Stomach (tissue), 9 donors: ENCODE results near the gene RRP1. TPM values are rescaled to one million over a fixed set of nuclear protein-coding genes. Genes with fewer than 3 reads are reported as not detected.

Experiments used
- DNase-seq, 2 donors: peaks; one replicate each; pipeline versions ENCODE4 v3.0.0 to v3.0.0-alpha.2; 2013 to 2019
- H3K27ac ChIP-seq, 5 donors: fragments of 200-600 bp in 4 of 5; sonication (generic) in 4 of 5; one replicate each; pipeline ENCODE4 v1.5.1; 2013 to 2019; ENCODE audit warnings: mild to moderate bottlenecking in 1 of 5, moderate library complexity in 1 of 5
- H3K27me3 ChIP-seq, 3 donors: fragments of 200-600 bp; sonication (generic); one replicate each; pipeline ENCODE4 v1.5.1; 2017 to 2019; ENCODE audit warnings: mixed run types in 1 of 3
- H3K36me3 ChIP-seq, 4 donors: fragments of 200-600 bp; sonication (generic); 1 replicate in 3 of 4; 2 replicates in 1 of 4; pipeline ENCODE4 v1.5.1; 2016 to 2019
- H3K4me1 ChIP-seq, 4 donors: fragments of 200-600 bp; sonication (generic); one replicate each; pipeline ENCODE4 v1.5.1; 2016 to 2019
- H3K4me3 ChIP-seq, 4 donors: fragments of 200-600 bp; sonication (generic) in 3 of 4; one replicate each; pipeline ENCODE4 v1.5.1; 2016 to 2019; ENCODE audit warnings: mild to moderate bottlenecking in 1 of 4
- H3K9me3 ChIP-seq, 4 donors: fragments of 200-600 bp; sonication (generic); one replicate each; pipeline ENCODE4 v1.5.1; 2016 to 2019
- EP300 ChIP-seq: sonication (generic); formaldehyde crosslinking; IDR thresholded peaks from one replicate; pipeline ENCODE4 v1.6.1; 2017; ENCODE audit warnings: antibody characterized with exemption
- POLR2A ChIP-seq, 4 donors: fragments of 450-650 bp; IDR thresholded peaks; one replicate each; pipeline ENCODE4 v1.6.1; 2016; ENCODE audit warnings: antibody characterized with exemption in 4 of 4, control low read depth in 2 of 4, mild to moderate bottlenecking in 1 of 4, moderate library complexity in 1 of 4
- POLR2AphosphoS5 ChIP-seq, 3 donors: sonication (generic); formaldehyde crosslinking; IDR thresholded peaks; one replicate each; pipeline ENCODE4 v1.6.1; 2016; ENCODE audit warnings: antibody characterized with exemption in 3 of 3
- WGBS, 5 donors: extraction: QIAGEN DNeasy Blood & Tissue Kit in 3 of 5; methylation state at CpG; one replicate each; pipeline versions ENCODE4 v1.1.5 to v1.1.7; 2013 to 2018; 5-methylcytosine and 5-hydroxymethylcytosine counted together
- intact Hi-C: fragments of 100-400 bp; cut with DNase I; formaldehyde crosslinking; loops from one replicate; pipeline ENCODE4 v1.15.1; 2023; ENCODE audit warnings: low total_unique reads
- polyA plus RNA-seq, 3 donors: library from polyadenylated mRNA; stranded (reverse); fragments of 200-250 nt; gene quantifications; one replicate each; pipeline ENCODE4 v1.2.3, GENCODE V29; 2013
- total RNA-seq, 5 donors: library from RNA; depleted of rRNA; stranded (reverse); fragments of >200 nt; gene quantifications; one replicate each; pipeline versions ENCODE4 v1.1.0 to v1.2.3, GENCODE V29; 2014 to 2016
- TF ChIP-seq, protein P1 (sequence below), 7 experiments: fragments of 450-650 bp in 4 of 7; fragments of 200-600 bp in 3 of 7; sonication (generic) in 3 of 7; IDR thresholded peaks; one replicate each; pipeline ENCODE4 v1.5.1; 2016 to 2019; ENCODE audit warnings: antibody characterized with exemption in 7 of 7, control low read depth in 2 of 7, mild to moderate bottlenecking in 1 of 7
- donor health status: healthy with polysubstance abuse.
- donor health status: Bipolar disorder and iron deficiency.
- donor health status: healthy.

The RRP1 gene
- total and polyA plus RNA-seq, 8 donors, result 10.6 to 25.6 (median 16.4) TPM

DNA sequence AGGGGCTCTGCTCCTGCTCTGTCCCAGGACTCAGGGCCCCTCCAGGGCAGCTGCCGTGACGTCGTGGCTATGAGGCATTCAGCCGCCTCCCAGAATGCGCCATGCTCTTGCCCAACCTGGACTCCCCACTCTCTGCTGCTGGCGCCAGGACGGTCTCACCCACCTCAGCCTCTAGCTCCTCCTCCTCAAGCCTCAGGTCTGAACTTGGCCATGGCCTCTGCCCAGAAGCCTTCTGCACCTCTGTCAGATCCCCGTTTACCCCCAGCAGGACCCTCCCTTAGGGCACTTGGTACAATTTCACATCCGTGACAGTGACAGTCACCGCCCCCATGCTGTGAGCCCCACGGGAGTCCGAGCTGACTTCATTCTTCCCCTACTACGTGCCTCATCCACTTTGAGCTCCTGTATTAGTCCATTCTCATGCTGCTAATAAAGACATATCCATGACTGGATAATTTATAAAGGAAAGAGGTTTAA, 18.1 kb upstream of the RRP1 start:
- no peak for DNase-seq
- H3K27ac ChIP-seq, result no peak overlapping the region
- intact Hi-C loops, result no loop called here
- peaks cover 14 to 25% (median 21%) of the 10 kb centered on the region in 4 donors for H3K36me3 ChIP-seq
- no peak overlapping the region for H3K4me3 ChIP-seq
- no peaks in the 10 kb centered on the region for H3K9me3 ChIP-seq
- WGBS, 5 donors, result 75 to 80% (median 78%) methylated on average over 13 of the region's 13 CpGs
- TF ChIP-seq, protein P1, sequence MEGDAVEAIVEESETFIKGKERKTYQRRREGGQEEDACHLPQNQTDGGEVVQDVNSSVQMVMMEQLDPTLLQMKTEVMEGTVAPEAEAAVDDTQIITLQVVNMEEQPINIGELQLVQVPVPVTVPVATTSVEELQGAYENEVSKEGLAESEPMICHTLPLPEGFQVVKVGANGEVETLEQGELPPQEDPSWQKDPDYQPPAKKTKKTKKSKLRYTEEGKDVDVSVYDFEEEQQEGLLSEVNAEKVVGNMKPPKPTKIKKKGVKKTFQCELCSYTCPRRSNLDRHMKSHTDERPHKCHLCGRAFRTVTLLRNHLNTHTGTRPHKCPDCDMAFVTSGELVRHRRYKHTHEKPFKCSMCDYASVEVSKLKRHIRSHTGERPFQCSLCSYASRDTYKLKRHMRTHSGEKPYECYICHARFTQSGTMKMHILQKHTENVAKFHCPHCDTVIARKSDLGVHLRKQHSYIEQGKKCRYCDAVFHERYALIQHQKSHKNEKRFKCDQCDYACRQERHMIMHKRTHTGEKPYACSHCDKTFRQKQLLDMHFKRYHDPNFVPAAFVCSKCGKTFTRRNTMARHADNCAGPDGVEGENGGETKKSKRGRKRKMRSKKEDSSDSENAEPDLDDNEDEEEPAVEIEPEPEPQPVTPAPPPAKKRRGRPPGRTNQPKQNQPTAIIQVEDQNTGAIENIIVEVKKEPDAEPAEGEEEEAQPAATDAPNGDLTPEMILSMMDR (IDR thresholded peaks at IDR 0.05), result no peak
- TF ChIP-seq POLR2A (IDR thresholded peaks at IDR 0.05), result no peak
- no peak for TF ChIP-seq POLR2AphosphoS5 (IDR thresholded peaks at IDR 0.05)
- TF ChIP-seq EP300, result no peak
- peaks cover 23 to 49% (median 40%) of the 10 kb centered on the region in 4 donors for H3K4me1 ChIP-seq
- no peaks in the 10 kb centered on the region for H3K27me3 ChIP-seq

GRCh38 chr21:43771698-43772424, 17.5 kb upstream of the RRP1 start:
- H3K9me3 ChIP-seq, result no peaks in the 10 kb centered on the region
- 85 to 88% (median 87%) methylated on average over 13 of the region's 13 CpGs for WGBS, 5 donors
- peaks cover 14 to 25% (median 21%) of the 10 kb centered on the region in 4 donors for H3K36me3 ChIP-seq
- DNase-seq, result no peak
- intact Hi-C loops, result no loop called here
- H3K27ac ChIP-seq, result no peak overlapping the region
- H3K4me3 ChIP-seq, result no peak overlapping the region
- TF ChIP-seq, protein P1 (IDR thresholded peaks at IDR 0.05), result no peak
- no peaks in the 10 kb centered on the region for H3K27me3 ChIP-seq
- peaks cover 23 to 47% (median 43%) of the 10 kb centered on the region in 4 donors for H3K4me1 ChIP-seq

GRCh38 chr21:43772425-43772821, 17.0 kb upstream of the RRP1 start:
- no peaks in the 10 kb centered on the region for H3K27me3 ChIP-seq
- intact Hi-C loops, result no loop called here
- 72 to 79% (median 76%) methylated on average over 6 of the region's 6 CpGs for WGBS, 5 donors

DNA sequence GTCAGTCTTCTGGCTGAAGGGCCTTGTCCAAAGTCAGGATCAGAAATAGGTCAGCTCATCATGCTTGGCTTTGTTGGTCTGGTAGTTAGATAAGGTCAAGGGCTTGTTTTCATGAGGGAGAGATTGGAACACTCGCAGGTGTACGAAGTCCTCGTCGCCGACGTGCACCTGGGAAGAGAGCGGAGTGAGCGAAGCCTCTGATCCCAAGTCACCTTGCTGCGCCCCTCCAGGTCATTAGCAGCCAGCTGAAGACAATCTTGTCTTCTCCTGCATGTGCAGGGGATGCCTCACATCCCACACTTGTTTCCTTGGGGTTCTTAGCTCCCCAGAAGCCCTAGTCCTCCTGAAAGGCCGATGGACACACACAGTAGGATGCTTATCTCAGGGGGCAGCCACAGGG, 15.2 kb upstream of the RRP1 start:
- H3K4me1 ChIP-seq, result peaks cover 13 to 32% (median 23%) of the 10 kb centered on the region in 4 donors
- DNase-seq, result no peak

More at GRCh38 chr21:43772425-43772821, 17.0 kb upstream of the RRP1 start:
- Histone ChIP-seq H3K4me1 (peaks cover 23 to 42% (median 37%) of the 10 kb centered on the region in 4 donors), H3K9me3 (no peaks in the 10 kb centered on the region), H3K4me3 (no peak overlapping the region), H3K27ac (no peak overlapping the region), H3K36me3 (peaks cover 14 to 25% (median 21%) of the 10 kb centered on the region in 4 donors)
- no peak for TF ChIP-seq POLR2AphosphoS5 (IDR thresholded peaks at IDR 0.05)
- TF ChIP-seq, protein P1 (IDR thresholded peaks at IDR 0.05), result no peak
- no peak for TF ChIP-seq POLR2A (IDR thresholded peaks at IDR 0.05)
- no peak for TF ChIP-seq EP300
- no peak for DNase-seq

More for the DNA sequence above, 15.2 kb upstream of the RRP1 start:
- Histone ChIP-seq H3K9me3 (no peaks in the 10 kb centered on the region), H3K4me3 (peak overlapping the region in 1 of 4 donors; percentile 72), H3K27me3 (no peaks in the 10 kb centered on the region), H3K27ac (no peak overlapping the region), H3K36me3 (peaks cover 14 to 25% (median 21%) of the 10 kb centered on the region in 4 donors)
- intact Hi-C loops, result no loop called here
- 93 to 96% (median 93%) methylated on average over 10 of the region's 10 CpGs for WGBS, 5 donors
- TF ChIP-seq, protein P1 (IDR thresholded peaks at IDR 0.05), result no peak
- TF ChIP-seq POLR2AphosphoS5 (IDR thresholded peaks at IDR 0.05) (no peak), POLR2A (IDR thresholded peaks at IDR 0.05) (no peak), EP300 (no peak)
